ENCODE results near the gene KLF17. TPM values are rescaled to one million over a fixed set of nuclear protein-coding genes. Genes with fewer than 3 reads are reported as not detected.

Gene KLF17
- total and polyA plus RNA-seq, 2 experiments from 2014 or later = 0.09 to 0.11 TPM

GRCh38 chr1:44152692-44153091, 34.1 kb downstream of the KLF17 start:
- no peaks in the 10 kb centered on the region for H3K36me3 ChIP-seq (ENCODE audit: low read depth)
- H3K4me3 ChIP-seq = no peak overlapping the region
- 47 to 58% methylated on average over 1 of the region's 1 CpG for WGBS, 2 experiments (ENCODE audit: low coverage in 1 of 2, low lambda C conversion rate in 2 of 2, missing lambda C conversion rate in 2 of 2)
- no peaks in the 10 kb centered on the region for H4K20me1 ChIP-seq (ENCODE audit: insufficient read depth)
- H2AFZ ChIP-seq = no peak overlapping the region
- H3K9ac ChIP-seq = no peak overlapping the region
- H3F3A ChIP-seq (ENCODE audit: insufficient read depth) = 0 out of 2 replicates have a peak, but pooled peaks cover 6% of the 10 kb centered on the region
- no peaks in the 10 kb centered on the region for H3K9me3 ChIP-seq (ENCODE audit: low read depth)
- H3K79me2 ChIP-seq (ENCODE audit: insufficient read depth) = no peaks in the 10 kb centered on the region
- no peak overlapping the region for H3K27ac ChIP-seq
- DNase-seq = peak; percentile 11
- 0 out of 2 replicates have a peak, but pooled peaks cover 8% of the 10 kb centered on the region for H3K4me1 ChIP-seq (ENCODE audit: insufficient read depth)
- 0 out of 2 replicates have a peak, but pooled peaks cover 13% of the 10 kb centered on the region for H3K27me3 ChIP-seq (replicated peaks; ENCODE audit: insufficient read depth)
- TF ChIP-seq EZH2phosphoT487 (IDR thresholded peaks at IDR 0.05; ENCODE audit: insufficient read depth, low read depth) (no peak), EZH2 (IDR thresholded peaks at IDR 0.05; ENCODE audit: insufficient read depth, poor library complexity, severe bottlenecking) (no peak)
- in situ Hi-C loops (cut with MboI) = no loop called here
- no peak overlapping the region for H3K4me2 ChIP-seq (ENCODE audit: unreplicated experiment)
- H3K9me2 ChIP-seq (ENCODE audit: insufficient read depth) = no peaks in the 10 kb centered on the region

- H2AFZ ChIP-seq = no peak overlapping the region
- H3F3A ChIP-seq (ENCODE audit: insufficient read depth) = 0 out of 2 replicates have a peak, but pooled peaks cover 6% of the 10 kb centered on the region
- DNase-seq = no peak
- no peaks in the 10 kb centered on the region for H3K79me2 ChIP-seq (ENCODE audit: insufficient read depth)
- 0 out of 2 replicates have a peak, but pooled peaks cover 9% of the 10 kb centered on the region for H3K27me3 ChIP-seq (replicated peaks; ENCODE audit: insufficient read depth)
- H3K4me1 ChIP-seq (ENCODE audit: insufficient read depth) = 0 out of 2 replicates have a peak, but pooled peaks cover 8% of the 10 kb centered on the region
- H3K27ac ChIP-seq = no peak overlapping the region
- TF ChIP-seq EZH2 (IDR thresholded peaks at IDR 0.05; ENCODE audit: insufficient read depth, poor library complexity, severe bottlenecking) = no peak
- TF ChIP-seq EZH2phosphoT487 (IDR thresholded peaks at IDR 0.05; ENCODE audit: insufficient read depth, low read depth) = no peak
- H4K20me1 ChIP-seq (ENCODE audit: insufficient read depth) = no peaks in the 10 kb centered on the region
- H3K36me3 ChIP-seq (ENCODE audit: low read depth) = no peaks in the 10 kb centered on the region
- H3K9me3 ChIP-seq (ENCODE audit: low read depth) = no peaks in the 10 kb centered on the region
- in situ Hi-C loops (cut with MboI) = no loop called here
- no peak overlapping the region for H3K4me2 ChIP-seq (ENCODE audit: unreplicated experiment)
- 66 to 71% methylated on average over 3 of the region's 3 CpGs for WGBS, 2 experiments (ENCODE audit: low coverage in 1 of 2, low lambda C conversion rate in 2 of 2, missing lambda C conversion rate in 2 of 2)
- H3K9me2 ChIP-seq (ENCODE audit: insufficient read depth) = no peaks in the 10 kb centered on the region
- no peak overlapping the region for H3K9ac ChIP-seq
- no peak overlapping the region for H3K4me3 ChIP-seq
Measured at GRCh38 chr1:44154049-44154448, 35.4 kb downstream of the KLF17 start.

- Histone ChIP-seq H3K9me3 (ENCODE audit: low read depth) (no peaks in the 10 kb centered on the region), H4K20me1 (ENCODE audit: insufficient read depth) (no peaks in the 10 kb centered on the region), H3K27ac (no peak overlapping the region), H3K4me1 (ENCODE audit: insufficient read depth) (0 out of 2 replicates have a peak, but pooled peaks cover 8% of the 10 kb centered on the region), H3K4me2 (ENCODE audit: unreplicated experiment) (no peak overlapping the region), H3F3A (ENCODE audit: insufficient read depth) (0 out of 2 replicates have a peak, but pooled peaks cover 6% of the 10 kb centered on the region), H3K9me2 (ENCODE audit: insufficient read depth) (no peaks in the 10 kb centered on the region), H3K36me3 (ENCODE audit: low read depth) (no peaks in the 10 kb centered on the region), H3K9ac (no peak overlapping the region), H3K79me2 (ENCODE audit: insufficient read depth) (no peaks in the 10 kb centered on the region), H2AFZ (no peak overlapping the region), H3K4me3 (no peak overlapping the region), H3K27me3 (replicated peaks; ENCODE audit: insufficient read depth) (no peaks in the 10 kb centered on the region)
- no peak for TF ChIP-seq EZH2phosphoT487 (IDR thresholded peaks at IDR 0.05; ENCODE audit: insufficient read depth, low read depth)
- no peak for TF ChIP-seq EZH2 (IDR thresholded peaks at IDR 0.05; ENCODE audit: insufficient read depth, poor library complexity, severe bottlenecking)
- in situ Hi-C loops (cut with MboI) = no loop called here
- WGBS, 2 experiments (ENCODE audit: low coverage in 1 of 2, low lambda C conversion rate in 2 of 2, missing lambda C conversion rate in 2 of 2) = 83 to 90% methylated on average over 1 of the region's 1 CpG
- no peak for DNase-seq
Measured at GRCh38 chr1:44157903-44158302, 39.3 kb downstream of the KLF17 start.

GRCh38 chr1:44158871-44159270, 40.2 kb downstream of the KLF17 start:
- TF ChIP-seq EZH2phosphoT487 (IDR thresholded peaks at IDR 0.05; ENCODE audit: insufficient read depth, low read depth) = no peak
- TF ChIP-seq EZH2 (IDR thresholded peaks at IDR 0.05; ENCODE audit: insufficient read depth, poor library complexity, severe bottlenecking) = no peak
- in situ Hi-C loops (cut with MboI) = no loop called here
- no peak overlapping the region for H3K9ac ChIP-seq

GRCh38 chr1:44161546-44161945, 42.9 kb downstream of the KLF17 start:
- no peaks in the 10 kb centered on the region for H3K4me1 ChIP-seq (ENCODE audit: insufficient read depth)
- H2AFZ ChIP-seq = no peak overlapping the region

More at GRCh38 chr1:44158871-44159270, 40.2 kb downstream of the KLF17 start:
- 0 out of 2 replicates have a peak, but pooled peaks cover 6% of the 10 kb centered on the region for H3F3A ChIP-seq (ENCODE audit: insufficient read depth)
- no peak overlapping the region for H2AFZ ChIP-seq
- H3K4me2 ChIP-seq (ENCODE audit: unreplicated experiment) = no peak overlapping the region
- H3K79me2 ChIP-seq (ENCODE audit: insufficient read depth) = no peaks in the 10 kb centered on the region
- H4K20me1 ChIP-seq (ENCODE audit: insufficient read depth) = no peaks in the 10 kb centered on the region
- 0 out of 2 replicates have a peak, but pooled peaks cover 8% of the 10 kb centered on the region for H3K4me1 ChIP-seq (ENCODE audit: insufficient read depth)
- H3K27ac ChIP-seq = no peak overlapping the region
- no peaks in the 10 kb centered on the region for H3K9me3 ChIP-seq (ENCODE audit: low read depth)
- H3K9me2 ChIP-seq (ENCODE audit: insufficient read depth) = no peaks in the 10 kb centered on the region
- H3K4me3 ChIP-seq = no peak overlapping the region
- no peaks in the 10 kb centered on the region for H3K27me3 ChIP-seq (replicated peaks; ENCODE audit: insufficient read depth)
- no peak for DNase-seq
- H3K36me3 ChIP-seq (ENCODE audit: low read depth) = no peaks in the 10 kb centered on the region

More at GRCh38 chr1:44161546-44161945, 42.9 kb downstream of the KLF17 start:
- in situ Hi-C loops (cut with MboI) = no loop called here
- Histone ChIP-seq H3K9me3 (ENCODE audit: low read depth) (no peaks in the 10 kb centered on the region), H3K4me2 (ENCODE audit: unreplicated experiment) (no peak overlapping the region), H3K36me3 (ENCODE audit: low read depth) (no peaks in the 10 kb centered on the region), H3K27me3 (replicated peaks; ENCODE audit: insufficient read depth) (no peaks in the 10 kb centered on the region), H3K4me3 (no peak overlapping the region), H4K20me1 (ENCODE audit: insufficient read depth) (no peaks in the 10 kb centered on the region), H3K9ac (no peak overlapping the region), H3F3A (ENCODE audit: insufficient read depth) (no peaks in the 10 kb centered on the region), H3K9me2 (ENCODE audit: insufficient read depth) (no peaks in the 10 kb centered on the region), H3K27ac (no peak overlapping the region), H3K79me2 (ENCODE audit: insufficient read depth) (no peaks in the 10 kb centered on the region)
- no peak for DNase-seq
- no peak for TF ChIP-seq EZH2phosphoT487 (IDR thresholded peaks at IDR 0.05; ENCODE audit: insufficient read depth, low read depth)
- no peak for TF ChIP-seq EZH2 (IDR thresholded peaks at IDR 0.05; ENCODE audit: insufficient read depth, poor library complexity, severe bottlenecking)
